ENCODE measurements around the gene IGDCC3. TPM values are rescaled to one million over a fixed set of nuclear protein-coding genes. Genes with fewer than 3 reads are reported as not detected.
A peak's percentile ranks its signal among the peaks of the same experiment; 100 is the strongest.

IGDCC3 gene
- total and polyA plus RNA-seq, 2 of the 8 experiments (the other 6 are each of a cell fraction or from before 2014, with no cell fraction given), result 26.8 to 45.7 TPM

- ChIA-PET CTCF (ENCODE audit: partially characterized antibody) (interaction anchor here (0.6 to 16.2 kb wide), 40 partner anchors 8 to 592 kb away, joined by 3 to 547 read pairs (median 5); partner anchors contain the start of gene RNU5B-1), POLR2A (ENCODE audit: partially characterized antibody) (interaction anchor here (0.6 to 14.3 kb wide), 13 partner anchors 10 to 288 kb away, joined by 3 to 138 read pairs (median 4); partner anchors contain the start of genes IGDCC3 and RNU5B-1)
- no peak overlapping the region for H2AK5ac ChIP-seq (ENCODE audit: low read depth, low read length)
- H2BK12ac ChIP-seq (ENCODE audit: low read depth, low read length), result no peak overlapping the region
- H4K8ac ChIP-seq (ENCODE audit: extremely low read depth, insufficient read depth, low read length), result no peak overlapping the region
- no peak overlapping the region for H3K23ac ChIP-seq (ENCODE audit: insufficient read length)
- FAIRE-seq (peak; percentile 80), DNase-seq (ENCODE audit: low read depth in 1 of 2, low spot score in 2 of 2) (peak in 1 of 2 experiments; percentile 90)
- H3K4me3 ChIP-seq (ENCODE audit: extremely low read depth in 1 of 4, insufficient read depth in 2 of 4, low read depth in 3 of 4, low read length in 4 of 4), result no peak overlapping the region
- no peak overlapping the region for H3K27ac ChIP-seq (ENCODE audit: low read depth, low read length)
- H3K79me2 ChIP-seq (ENCODE audit: control insufficient read depth in 1 of 2, insufficient read depth in 2 of 2, low read length in 2 of 2), result no peaks in the 10 kb centered on the region
- no peak overlapping the region for H2BK5ac ChIP-seq (ENCODE audit: low read depth, low read length)
- no peak overlapping the region for H3K9ac ChIP-seq (replicated peaks in 1 of 4; ENCODE audit: extremely low read depth in 1 of 4, low read depth in 3 of 4, low read length in 3 of 4)
- 33% methylated on average over 5 of the region's 5 CpGs; no CpG with 5 or more reads in 1 of the 2 experiments for WGBS, 2 experiments (ENCODE audit: extremely low coverage in 1 of 2, insufficient coverage in 1 of 2, insufficient read length in 1 of 2, insufficient replicate concordance in 2 of 2, low coverage in 1 of 2, low lambda C conversion rate in 2 of 2, missing lambda C conversion rate in 1 of 2)
- H3K23me2 ChIP-seq (ENCODE audit: low read depth, low read length), result no peaks in the 10 kb centered on the region
- H2BK20ac ChIP-seq (ENCODE audit: low read length), result no peak overlapping the region
- no peak overlapping the region for H4K91ac ChIP-seq (replicated peaks; ENCODE audit: insufficient read length, low read length)
- H3K18ac ChIP-seq (ENCODE audit: extremely low read depth, low read length), result no peak overlapping the region
- H4K5ac ChIP-seq (ENCODE audit: insufficient read length, low read depth, low read length), result no peak overlapping the region
- H3K4me1 ChIP-seq (replicated peaks in 1 of 4; ENCODE audit: control insufficient read depth in 3 of 4, insufficient read depth in 4 of 4, low read length in 3 of 4), result no peaks in the 10 kb centered on the region
- no peaks in the 10 kb centered on the region for H4K20me1 ChIP-seq (replicated peaks in 1 of 2; ENCODE audit: control insufficient read depth in 1 of 2, insufficient read depth in 2 of 2, low read length in 2 of 2)
- H3K4ac ChIP-seq (replicated peaks; ENCODE audit: insufficient read length, low read depth, low read length), result no peak overlapping the region
- 0 out of 7 replicates have a peak, but pooled peaks cover 0 to 3% (median 0%) of the 10 kb centered on the region in 4 experiments for H3K27me3 ChIP-seq (replicated peaks in 1 of 4; ENCODE audit: control insufficient read depth in 3 of 4, extremely low read depth in 1 of 4, insufficient read depth in 3 of 4, low read length in 3 of 4)
- H3K56ac ChIP-seq (replicated peaks; ENCODE audit: insufficient read length, low read depth, low read length), result no peak overlapping the region
- no peaks in the 10 kb centered on the region for H3K36me3 ChIP-seq (ENCODE audit: control insufficient read depth in 2 of 4, insufficient read depth in 4 of 4, low read length in 3 of 4)
- H3K14ac ChIP-seq (ENCODE audit: insufficient read length), result no peak overlapping the region
- no peak overlapping the region for H2BK120ac ChIP-seq (replicated peaks; ENCODE audit: low read depth, low read length)
- H3K79me1 ChIP-seq (ENCODE audit: low read depth, low read length), result no peaks in the 10 kb centered on the region
- H2AFZ ChIP-seq (ENCODE audit: low read length), result no peak overlapping the region
- H2BK15ac ChIP-seq (ENCODE audit: low read length), result no peak overlapping the region
- no peak overlapping the region for H3K4me2 ChIP-seq (ENCODE audit: insufficient read depth in 1 of 2, low read depth in 2 of 2, low read length in 2 of 2)
- no peaks in the 10 kb centered on the region for H3K9me3 ChIP-seq (ENCODE audit: insufficient read depth in 2 of 2, low read depth in 1 of 2, low read length in 1 of 2)
- TF ChIP-seq TEAD4 (IDR thresholded peaks at IDR 0.05; ENCODE audit: low read depth, low read length) (0 out of 2 replicates have a peak, but pooled peaks have one; percentile 8), CTCF (IDR thresholded peaks at IDR 0.05; ENCODE audit: control extremely low read depth in 1 of 3, insufficient read depth in 1 of 3, low read depth in 1 of 3, low read length in 3 of 3) (peak; percentile 62 to 98 (median 92)), SIN3A (conservative IDR thresholded peaks at IDR 0.05 in 1 of 2, IDR thresholded peaks at IDR 0.05 in 1 of 2; ENCODE audit: low read depth in 1 of 2, low read length in 2 of 2) (0 out of 4 replicates have a peak, but pooled peaks of 1 of the 2 experiments have one; percentile 50), BACH1 (IDR thresholded peaks at IDR 0.05; ENCODE audit: low read length) (no peak), MAX (IDR thresholded peaks at IDR 0.05) (peak; percentile 28; the same call in 1 of the 2 replicates), YY1 (IDR thresholded peaks at IDR 0.05; ENCODE audit: low read depth, low read length) (peak; percentile 89), JUND (IDR thresholded peaks at IDR 0.05; ENCODE audit: low read length) (peak; percentile 56; the same call in 1 of the 2 replicates), ATF2 (IDR thresholded peaks at IDR 0.05; ENCODE audit: low read length) (no peak)
Measured at GRCh38 chr15:65318870-65319356, 58.9 kb downstream of the IGDCC3 start.

All from H1 (cell line).